Measurements from ENCODE around the gene KLHDC4. TPM values are rescaled to one million over a fixed set of nuclear protein-coding genes. Genes with fewer than 3 reads are reported as not detected.

Gene KLHDC4
- total and polyA plus RNA-seq, 2 experiments from 2014 or later: 23.0 to 41.1 TPM

- no peak overlapping the region for H3K27ac Mint-ChIP-seq
- H3K4me2 ChIP-seq: no peak overlapping the region
- H3K4me1 Mint-ChIP-seq: peaks cover 6% of the 10 kb centered on the region
- peaks cover 47% of the 10 kb centered on the region for H3K36me3 Mint-ChIP-seq (ENCODE audit: low read depth)
- 0 out of 3 replicates have a peak, but pooled peaks cover 3% of the 10 kb centered on the region for H3K9me3 Mint-ChIP-seq
- no peaks in the 10 kb centered on the region for H3K27me3 ChIP-seq (ENCODE audit: insufficient read depth)
- no peaks in the 10 kb centered on the region; the same call in 1 of the 2 replicates for H3K4me1 ChIP-seq (ENCODE audit: insufficient read depth)
- no peak overlapping the region for H2AFZ ChIP-seq
- no peaks in the 10 kb centered on the region; the same call in 1 of the 2 replicates for H3K36me3 ChIP-seq (ENCODE audit: insufficient read depth)
- H3K9me2 ChIP-seq (ENCODE audit: insufficient read depth): no peaks in the 10 kb centered on the region
- H4K20me1 ChIP-seq (replicated peaks; ENCODE audit: insufficient read depth): peaks cover 48% of the 10 kb centered on the region
- H3K4me3 Mint-ChIP-seq: no peak overlapping the region
- no peak for TF ChIP-seq NANOG (IDR thresholded peaks at IDR 0.05; ENCODE audit: borderline replicate concordance)
- TF ChIP-seq CTCF (conservative IDR thresholded peaks at IDR 0.05; ENCODE audit: low read depth in 2 of 2): no peak
- DNase-seq (ENCODE audit: low spot score): no peak
- no peak overlapping the region for H3K4me3 ChIP-seq
- no peak overlapping the region for H3K27ac ChIP-seq (ENCODE audit: low read depth)
- ATAC-seq: no peak
- H3K27me3 Mint-ChIP-seq (ENCODE audit: insufficient read depth, low read depth, poor library complexity): no peaks in the 10 kb centered on the region
- no peaks in the 10 kb centered on the region for H3F3A ChIP-seq (replicated peaks; ENCODE audit: low read depth)
- peaks cover 72% of the 10 kb centered on the region for H3K79me2 ChIP-seq (replicated peaks; ENCODE audit: insufficient read depth)
These were observed 26.0 kb downstream of the KLHDC4 start for GRCh38 chr16:87739801-87740200.

- DNase-seq (ENCODE audit: low spot score) (no peak), ATAC-seq (no peak)
- Histone ChIP-seq H4K20me1 (replicated peaks; ENCODE audit: insufficient read depth) (peaks cover 46% of the 10 kb centered on the region), H3K27ac (ENCODE audit: low read depth) (no peak overlapping the region), H3K9me2 (ENCODE audit: insufficient read depth) (no peaks in the 10 kb centered on the region), H3K27me3 (ENCODE audit: insufficient read depth) (no peaks in the 10 kb centered on the region), H3F3A (replicated peaks; ENCODE audit: low read depth) (0 out of 2 replicates have a peak, but pooled peaks cover 4% of the 10 kb centered on the region), H3K4me1 (ENCODE audit: insufficient read depth) (no peaks in the 10 kb centered on the region; the same call in 1 of the 2 replicates), H3K79me2 (replicated peaks; ENCODE audit: insufficient read depth) (peaks cover 60% of the 10 kb centered on the region), H2AFZ (no peak overlapping the region), H3K36me3 (ENCODE audit: insufficient read depth) (no peaks in the 10 kb centered on the region), H3K4me2 (no peak overlapping the region), H3K4me3 (no peak overlapping the region)
- Mint-ChIP-seq H3K9me3 (no peaks in the 10 kb centered on the region), H3K4me1 (peaks cover 14% of the 10 kb centered on the region), H3K4me3 (no peak overlapping the region), H3K27me3 (ENCODE audit: insufficient read depth, low read depth, poor library complexity) (no peaks in the 10 kb centered on the region), H3K27ac (no peak overlapping the region), H3K36me3 (ENCODE audit: low read depth) (peaks cover 32% of the 10 kb centered on the region)
- TF ChIP-seq JUNB (IDR thresholded peaks at IDR 0.05; ENCODE audit: unreplicated experiment): no peak
- TF ChIP-seq NANOG (IDR thresholded peaks at IDR 0.05; ENCODE audit: borderline replicate concordance): no peak
- TF ChIP-seq EZH2phosphoT487 (IDR thresholded peaks at IDR 0.05; ENCODE audit: unreplicated experiment): no peak
- no peak for TF ChIP-seq ZNF114 (CRISPR knock-in tag; IDR thresholded peaks at IDR 0.05)
- TF ChIP-seq POLR2AphosphoS5 (IDR thresholded peaks at IDR 0.05; ENCODE audit: low read depth): no peak
- no peak for TF ChIP-seq EZH2 (IDR thresholded peaks at IDR 0.05; ENCODE audit: low read depth, unreplicated experiment)
- no peak for TF ChIP-seq ZNF462 (CRISPR knock-in tag; IDR thresholded peaks at IDR 0.05)
- no peak for TF ChIP-seq ZNF331 (CRISPR knock-in tag; IDR thresholded peaks at IDR 0.05; ENCODE audit: low read depth)
- TF ChIP-seq ETS1 (IDR thresholded peaks at IDR 0.05): no peak
- no peak for TF ChIP-seq CREB1 (CRISPR knock-in tag; IDR thresholded peaks at IDR 0.05; ENCODE audit: low read depth)
These were observed 29.8 kb downstream of the KLHDC4 start for GRCh38 chr16:87736008-87736382.

All from GM23338 (cell line).